Measurements from ENCODE around the gene IGFALS.

DNA sequence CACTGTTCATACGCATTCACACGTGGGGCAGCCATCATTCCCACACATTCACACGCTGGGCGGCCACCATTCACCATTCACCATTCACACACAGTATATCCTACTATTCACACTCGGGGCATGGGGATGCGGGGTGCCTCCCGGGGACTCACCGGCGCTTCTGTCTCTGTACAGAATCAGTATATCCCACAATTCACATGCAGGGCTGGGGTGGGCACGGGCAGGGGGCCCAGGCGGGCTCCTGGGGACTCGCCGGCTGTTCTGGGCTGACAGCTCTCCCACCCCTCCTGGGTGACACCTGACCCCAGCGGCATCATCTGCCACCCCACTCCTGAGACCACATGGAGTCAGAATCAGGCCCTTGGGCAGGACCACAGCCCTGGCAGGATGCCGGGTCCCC, 31.8 kb downstream of the IGFALS start:
- TF ChIP-seq CTCF (conservative IDR thresholded peaks at IDR 0.05) (no peak), EZH2 (IDR thresholded peaks at IDR 0.05; ENCODE audit: low read depth) (no peak)
